Daoy (cell line): Measurements from ENCODE around the gene GLYATL2. TPM values are rescaled to one million over a fixed set of nuclear protein-coding genes. Genes with fewer than 3 reads are reported as not detected.

Experiments
- DNase-seq: peaks from one replicate; pipeline ENCODE4 v3.0.0-alpha.2; 2015; ENCODE audit warnings: low read depth
- total RNA-seq: library from RNA; depleted of rRNA; stranded (reverse); fragments of >200 nt; shearing (Covaris generic); gene quantifications from 2 replicates; pipeline ENCODE4 v1.2.3, GENCODE V29; 2014; rRNA removed

Gene GLYATL2
- total RNA-seq, 1 experiment from 2014 or later = 0.17 TPM

DNA sequence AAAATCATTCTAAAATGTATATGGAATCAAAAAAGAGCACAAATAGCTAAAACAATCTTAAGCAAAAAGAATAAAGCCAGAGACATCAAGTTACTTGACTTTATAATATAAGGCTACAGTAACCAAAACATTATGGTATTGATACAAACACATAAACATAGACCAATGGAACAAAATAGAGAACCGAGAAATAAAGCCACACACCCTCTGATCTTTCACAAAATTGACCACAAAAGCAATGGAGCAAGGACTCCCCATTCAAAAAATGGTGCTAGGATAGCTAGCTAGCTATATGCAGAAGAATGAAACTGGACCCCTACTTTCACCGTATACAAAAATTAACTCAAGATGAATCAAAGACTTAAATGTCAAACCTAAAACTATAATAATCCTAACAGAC, 43.2 kb downstream of the GLYATL2 start:
- no peak for DNase-seq

DNA sequence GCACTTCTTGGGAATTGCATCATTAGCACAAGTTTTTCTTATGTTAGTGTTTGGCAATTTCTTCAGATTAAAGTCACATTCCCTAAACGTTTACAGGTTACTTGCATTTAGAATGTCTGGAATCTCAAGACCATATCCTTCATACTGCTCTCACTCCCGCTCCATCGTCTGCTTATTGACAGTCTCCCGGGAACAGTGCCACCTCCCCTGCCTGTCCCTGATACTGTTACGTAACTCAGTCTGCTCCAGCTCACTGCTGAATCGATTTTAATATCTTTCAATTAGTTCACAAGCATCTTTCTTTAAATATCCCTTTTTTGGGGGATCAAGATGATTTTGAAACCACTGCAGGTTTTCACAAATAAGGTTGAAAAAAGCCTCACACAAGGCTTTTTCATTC, 48.2 kb downstream of the GLYATL2 start:
- DNase-seq = no peak

DNA sequence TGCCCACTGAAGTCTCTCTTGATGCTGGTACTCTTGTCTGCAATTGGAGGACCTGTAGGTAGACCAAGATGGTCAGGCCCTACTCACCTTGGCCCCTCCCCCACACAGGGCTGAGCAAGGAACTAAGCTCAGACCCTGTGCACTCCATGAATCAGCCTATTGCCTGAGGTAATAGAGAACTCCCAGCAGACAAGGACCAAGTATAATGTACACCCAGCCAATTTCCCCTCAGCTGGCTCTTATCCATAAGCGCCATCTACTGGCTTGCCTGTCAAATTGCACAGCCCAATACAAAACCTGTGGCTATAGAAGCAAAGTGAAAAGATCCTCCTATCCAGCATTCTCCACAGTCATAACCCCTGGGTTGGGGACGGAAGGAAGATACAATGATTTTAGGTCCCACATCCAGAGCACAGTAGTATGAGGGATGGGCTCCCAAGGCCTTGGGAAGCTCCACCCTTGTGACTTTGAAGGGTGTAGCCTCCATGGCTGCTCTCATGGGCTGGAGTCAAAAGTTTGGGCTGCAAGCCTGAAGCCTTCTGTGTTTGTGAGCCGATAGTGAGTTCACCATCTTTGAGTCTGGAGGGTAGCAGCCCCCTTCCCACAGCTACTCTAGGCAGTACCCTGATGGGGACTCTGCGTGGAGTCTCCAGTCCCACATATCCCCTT, 56.0 kb downstream of the GLYATL2 start:
- DNase-seq = peak; percentile 34

DNA sequence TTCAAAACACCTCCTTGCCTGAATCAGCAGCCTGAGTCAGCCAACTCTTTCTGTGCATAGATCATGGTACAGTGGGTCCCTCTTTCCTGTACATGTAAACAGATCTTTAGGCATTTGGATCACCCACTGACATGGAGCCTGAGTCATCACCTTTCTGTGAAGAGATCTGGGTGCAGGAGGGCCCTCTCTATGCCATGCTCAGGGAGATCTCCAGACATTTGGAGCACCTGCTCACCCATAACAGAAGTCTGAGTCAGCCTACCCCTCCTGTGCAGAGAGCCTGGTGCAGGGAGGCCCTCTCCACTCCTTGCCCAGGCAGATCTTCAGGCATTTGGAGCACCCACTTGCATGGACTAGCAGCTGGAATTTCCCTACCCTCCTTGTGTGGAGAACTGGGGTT, 56.6 kb downstream of the GLYATL2 start:
- DNase-seq = peak; percentile 15

DNA sequence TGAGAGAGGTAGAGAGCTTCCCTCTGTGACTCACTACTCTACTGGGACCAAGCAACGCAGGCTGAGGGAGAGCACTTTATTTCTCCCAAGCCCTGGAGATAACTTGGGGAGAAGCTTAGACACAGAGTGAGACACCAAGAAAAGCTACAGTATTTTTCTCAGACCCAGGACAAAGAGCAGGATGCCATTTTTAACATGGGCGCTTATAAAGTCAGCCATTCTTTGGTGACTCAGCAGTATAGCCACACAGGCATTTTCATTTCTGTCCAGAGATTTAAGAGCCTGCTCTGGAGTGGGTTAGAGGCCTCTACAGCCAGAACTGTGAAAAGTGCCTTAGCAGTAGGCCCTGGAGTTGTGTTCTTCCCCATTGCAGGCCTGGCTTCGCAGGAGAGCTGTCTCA, 57.8 kb downstream of the GLYATL2 start:
- DNase-seq = no peak

DNA sequence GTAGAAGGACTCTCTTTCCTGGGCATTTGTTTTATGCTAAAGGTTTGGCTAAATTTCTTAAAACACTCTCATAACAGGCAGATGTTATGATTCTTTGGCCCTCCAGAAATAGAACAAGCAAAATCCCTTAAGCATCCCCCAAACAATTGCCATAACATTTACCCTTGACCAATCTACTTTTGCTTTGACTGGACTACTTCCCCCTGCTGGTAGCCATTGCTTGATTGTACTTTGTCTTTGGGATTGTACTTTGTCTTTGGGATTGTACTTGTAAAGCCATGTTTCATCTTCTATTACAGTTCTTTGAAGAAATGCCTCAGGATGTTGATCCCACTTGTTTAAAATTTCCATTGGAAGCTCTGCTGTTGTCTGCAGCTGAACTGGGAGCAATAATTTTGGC, 59.5 kb downstream of the GLYATL2 start:
- no peak for DNase-seq

Other genes starting within 250 kb of the GLYATL2 start
- gene CNTF, start 222.0 kb downstream of the GLYATL2 start, total RNA-seq = 0.65 and 1.8 TPM in 2 replicates
- gene GLYAT, start 112.8 kb downstream of the GLYATL2 start, total RNA-seq = not detected in 2 replicates
- 1.1 TPM in 1 of 2 replicates, not detected in the other for gene GLYATL1, start 94.8 kb upstream of the GLYATL2 start, total RNA-seq
- not detected in 2 replicates for gene GLYATL1B, start 241.6 kb upstream of the GLYATL2 start, total RNA-seq